Calu3 (cell line): Measurements from ENCODE around the gene DIS3L2. TPM values are rescaled to one million over a fixed set of nuclear protein-coding genes. Genes with fewer than 3 reads are reported as not detected.

Source experiments
- BruUV-seq: library from RNA; stranded (reverse); fragments of 400-500 nt; replicated peaks from 2 replicates; lab custom pipeline; 2021; lab: Mats Ljungman, UMichigan
- CTCF ChIA-PET: fragments of 300-600 bp; sonication (Branson Sonifier 250); formaldehyde crosslinking; loops from one replicate; lab custom pipeline; 2022; ENCODE audit warnings: antibody characterized with exemption; lab: Charles Lee
- DNase-seq: peaks from one replicate; pipeline ENCODE4 v3.0.0; 2022
- H3K27ac Mint-ChIP-seq: one replicate; pipeline ENCODE4 v1.8.0; 2022; ENCODE audit warnings: mixed read lengths; ENCODE audit not compliant: unreplicated experiment
- H3K27me3 Mint-ChIP-seq: one replicate; pipeline ENCODE4 v1.8.0; 2022; ENCODE audit warnings: mixed read lengths; ENCODE audit not compliant: unreplicated experiment
- H3K36me3 Mint-ChIP-seq: one replicate; pipeline ENCODE4 v1.8.0; 2022; ENCODE audit warnings: mild to moderate bottlenecking, moderate library complexity, mixed read lengths; ENCODE audit not compliant: insufficient read depth, unreplicated experiment
- H3K4me1 Mint-ChIP-seq: one replicate; pipeline ENCODE4 v1.8.0; 2022; ENCODE audit warnings: mild to moderate bottlenecking, low read depth, mixed read lengths; ENCODE audit not compliant: unreplicated experiment
- H3K4me3 Mint-ChIP-seq: one replicate; pipeline ENCODE4 v1.8.0; 2022; ENCODE audit warnings: mild to moderate bottlenecking, low read depth, moderate library complexity, mixed read lengths; ENCODE audit not compliant: unreplicated experiment
- H3K9me3 Mint-ChIP-seq: one replicate; pipeline ENCODE4 v1.8.0; 2022; ENCODE audit warnings: low read depth, mixed read lengths; ENCODE audit not compliant: unreplicated experiment
- CTCF ChIP-seq: fragments of 200-600 bp; IDR thresholded peaks from one replicate; pipeline ENCODE4 v1.8.0; 2022; ENCODE audit warnings: antibody characterized with exemption; ENCODE audit not compliant: unreplicated experiment
- intact Hi-C: fragments of 100-400 bp; cut with micrococcal nuclease; formaldehyde crosslinking; loops from one replicate; pipeline ENCODE4 v1.10.0; 2022; ENCODE audit not compliant: unreplicated experiment
- total RNA-seq: library from RNA; stranded (reverse); gene quantifications from 2 replicates; pipeline ENCODE4 v1.2.3, GENCODE V29; 2022

DIS3L2 gene
- total RNA-seq, 1 experiment from 2014 or later: 46.0 TPM

- no peak for DNase-seq
- Mint-ChIP-seq H3K27ac (no peak overlapping the region), H3K9me3 (no peaks in the 10 kb centered on the region)
Observed at GRCh38 chr2:232264081-232264480, 302.6 kb downstream of the DIS3L2 start.

GRCh38 chr2:232265329-232265728, 303.8 kb downstream of the DIS3L2 start:
- no peak overlapping the region for H3K27ac Mint-ChIP-seq
- intact Hi-C loops: no loop called here
- no peaks in the 10 kb centered on the region for H3K36me3 Mint-ChIP-seq
- CTCF ChIA-PET: no interaction called here
- H3K9me3 Mint-ChIP-seq: no peaks in the 10 kb centered on the region
- H3K27me3 Mint-ChIP-seq: no peaks in the 10 kb centered on the region
- no peak for DNase-seq
- TF ChIP-seq CTCF: no peak
- no peak overlapping the region for H3K4me3 Mint-ChIP-seq
- BruUV-seq: no TSS peak
- peaks cover 13% of the 10 kb centered on the region for H3K4me1 Mint-ChIP-seq

More at GRCh38 chr2:232264081-232264480, 302.6 kb downstream of the DIS3L2 start:
- Mint-ChIP-seq H3K27me3 (no peaks in the 10 kb centered on the region), H3K4me1 (peaks cover 25% of the 10 kb centered on the region), H3K4me3 (no peak overlapping the region), H3K36me3 (no peaks in the 10 kb centered on the region)
- no TSS peak for BruUV-seq
- intact Hi-C loops: no loop called here
- TF ChIP-seq CTCF: no peak
- CTCF ChIA-PET: no interaction called here

- no peaks in the 10 kb centered on the region for H3K27me3 Mint-ChIP-seq
- no peaks in the 10 kb centered on the region for H3K36me3 Mint-ChIP-seq
- intact Hi-C loops: no loop called here
- no peaks in the 10 kb centered on the region for H3K9me3 Mint-ChIP-seq
- H3K4me1 Mint-ChIP-seq: no peaks in the 10 kb centered on the region
- BruUV-seq: no TSS peak
- TF ChIP-seq CTCF: no peak
- H3K4me3 Mint-ChIP-seq: no peak overlapping the region
- DNase-seq: no peak
- no peak overlapping the region for H3K27ac Mint-ChIP-seq
- CTCF ChIA-PET: no interaction called here
Observed at GRCh38 chr2:232268636-232269165, 307.2 kb downstream of the DIS3L2 start.

DNA sequence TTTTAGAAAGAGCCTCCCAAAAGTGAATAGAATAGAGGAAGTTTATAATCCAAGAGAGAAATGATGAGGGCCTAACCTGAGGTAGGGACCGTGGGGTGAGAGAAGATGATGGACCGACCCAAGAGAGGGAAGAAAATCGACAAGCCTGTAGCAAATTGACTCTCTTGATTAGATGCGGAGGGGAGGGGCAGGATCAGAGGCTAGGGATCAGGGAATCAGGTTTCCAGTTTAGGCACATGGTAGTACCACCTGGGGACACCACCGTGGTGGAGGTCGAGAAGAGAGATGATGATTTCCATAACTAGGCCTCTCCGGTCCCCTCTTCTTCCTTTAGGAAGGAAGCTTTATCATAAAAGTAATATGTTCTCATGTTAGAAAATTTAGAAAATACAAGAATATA, 308.4 kb downstream of the DIS3L2 start:
- H3K9me3 Mint-ChIP-seq: no peaks in the 10 kb centered on the region
- H3K27ac Mint-ChIP-seq: no peak overlapping the region
- H3K4me3 Mint-ChIP-seq: no peak overlapping the region
- intact Hi-C loops: no loop called here
- no peak for TF ChIP-seq CTCF
- BruUV-seq: no TSS peak
- no peak for DNase-seq
- CTCF ChIA-PET: no interaction called here
- no peaks in the 10 kb centered on the region for H3K4me1 Mint-ChIP-seq
- H3K36me3 Mint-ChIP-seq: no peaks in the 10 kb centered on the region
- no peaks in the 10 kb centered on the region for H3K27me3 Mint-ChIP-seq
